Mammary epithelial cell (primary cell): Measurements from ENCODE around the gene CTSC.

ENCODE experiments used
- CTCF ChIP-seq, 2 donors: IDR thresholded peaks in 1 of 2; conservative IDR thresholded peaks in 1 of 2; 2 replicates each; pipeline ENCODE4 v1.5.1; 2011 to 2012; ENCODE audit warnings: inconsistent platforms in 2 of 2, low read length in 2 of 2, mild to moderate bottlenecking in 2 of 2, control low read depth in 1 of 2, low read depth in 1 of 2; ENCODE audit not compliant: insufficient read depth in 1 of 2; ENCODE audit errors: extremely low read depth in 1 of 2
- EZH2 ChIP-seq: IDR thresholded peaks from 2 replicates; pipeline ENCODE4 v1.6.1; 2012; ENCODE audit warnings: low read length, inconsistent platforms, borderline replicate concordance

GRCh38 chr11:88341522-88342251, 4.2 kb upstream of the CTSC start:
- TF ChIP-seq CTCF (conservative IDR thresholded peaks at IDR 0.05 in 1 of 2, IDR thresholded peaks at IDR 0.05 in 1 of 2; ENCODE audit: extremely low read depth in 1 of 2, insufficient read depth in 1 of 2, low read depth in 1 of 2, low read length in 2 of 2) (no peak), EZH2 (no peak)
